ENCODE data around the gene ARHGAP35. TPM values are rescaled to one million over a fixed set of nuclear protein-coding genes. Genes with fewer than 3 reads are reported as not detected.
"Not testable (repeated sequence)": the region's sequence is repeated elsewhere in the genome, so short reads cannot be mapped to it uniquely, and the experiment has no call there.

Gene ARHGAP35
- total RNA-seq, 2 donors from 2014 or later: 22.8 to 24.7 TPM

DNA sequence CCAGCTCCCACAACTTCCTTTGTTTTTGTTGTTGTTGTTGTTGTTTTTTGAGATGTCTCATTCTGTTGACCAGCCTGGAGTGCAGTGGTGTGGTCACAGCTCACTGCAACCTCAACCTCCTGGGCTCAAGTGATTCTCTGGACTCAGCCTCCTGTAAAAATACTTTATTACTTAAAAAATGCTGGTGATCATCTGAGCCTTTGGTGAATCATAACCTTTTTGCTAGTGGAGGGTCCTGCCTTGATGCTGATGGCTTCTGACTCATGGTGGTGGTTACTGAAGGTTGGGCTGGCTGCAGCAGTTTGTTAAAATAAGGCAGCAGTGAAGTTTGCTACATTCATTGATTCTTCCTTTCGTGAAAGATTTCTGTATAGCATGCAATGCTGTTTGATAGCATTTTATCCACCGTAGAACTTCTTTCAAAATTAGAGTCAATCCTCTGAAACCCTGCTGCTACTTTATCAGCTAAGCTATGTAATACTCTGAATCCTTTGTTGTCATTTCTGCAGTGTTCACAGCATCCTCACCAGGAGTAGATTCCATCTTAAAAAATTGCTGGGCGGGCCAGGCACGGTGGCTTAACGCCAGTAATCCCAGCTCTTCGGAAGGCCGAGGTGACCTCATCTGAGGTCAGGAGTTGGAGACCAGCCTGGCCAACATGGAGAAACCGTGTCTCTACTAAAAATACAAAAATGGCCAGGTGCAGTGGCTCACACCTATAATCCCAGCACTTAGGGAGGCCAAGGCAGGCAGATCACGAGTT is 18.0 kb downstream of the ARHGAP35 start:
- WGBS, 2 donors: 80 to 81% methylated on average over 9 of the region's 9 CpGs

DNA sequence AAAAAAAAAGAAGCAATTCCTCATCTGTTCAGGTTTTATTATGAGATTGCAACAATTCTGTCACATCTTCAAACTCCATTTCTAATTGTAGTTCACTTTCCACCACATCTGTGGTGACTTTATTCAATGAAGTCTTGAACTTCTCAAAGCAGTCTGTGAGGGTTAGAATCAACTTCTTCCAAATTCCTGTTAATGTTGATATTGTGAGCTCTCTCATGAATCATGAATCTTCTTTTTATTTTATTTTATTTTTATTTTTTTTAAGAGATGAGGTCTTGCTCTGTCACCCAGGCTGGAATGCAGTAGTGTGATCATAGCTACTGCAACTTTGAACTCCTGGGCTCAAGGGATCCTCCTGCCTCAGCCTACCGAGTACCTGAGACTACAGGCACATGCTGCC is 19.6 kb downstream of the ARHGAP35 start:
- Histone ChIP-seq H3K4me1 (no peaks in the 10 kb centered on the region), H3K27me3 (no peaks in the 10 kb centered on the region), H3K4me3 (no peak overlapping the region), H3K36me3 (replicated peaks in 1 of 2; ENCODE audit: insufficient read depth in 1 of 2, low read depth in 2 of 2) (no peaks in the 10 kb centered on the region), H3K27ac (no peak overlapping the region), H3K9me3 (no peaks in the 10 kb centered on the region)
- 94% methylated on average over 1 of the region's 1 CpG for WGBS, 2 donors
- TF ChIP-seq, protein P1, sequence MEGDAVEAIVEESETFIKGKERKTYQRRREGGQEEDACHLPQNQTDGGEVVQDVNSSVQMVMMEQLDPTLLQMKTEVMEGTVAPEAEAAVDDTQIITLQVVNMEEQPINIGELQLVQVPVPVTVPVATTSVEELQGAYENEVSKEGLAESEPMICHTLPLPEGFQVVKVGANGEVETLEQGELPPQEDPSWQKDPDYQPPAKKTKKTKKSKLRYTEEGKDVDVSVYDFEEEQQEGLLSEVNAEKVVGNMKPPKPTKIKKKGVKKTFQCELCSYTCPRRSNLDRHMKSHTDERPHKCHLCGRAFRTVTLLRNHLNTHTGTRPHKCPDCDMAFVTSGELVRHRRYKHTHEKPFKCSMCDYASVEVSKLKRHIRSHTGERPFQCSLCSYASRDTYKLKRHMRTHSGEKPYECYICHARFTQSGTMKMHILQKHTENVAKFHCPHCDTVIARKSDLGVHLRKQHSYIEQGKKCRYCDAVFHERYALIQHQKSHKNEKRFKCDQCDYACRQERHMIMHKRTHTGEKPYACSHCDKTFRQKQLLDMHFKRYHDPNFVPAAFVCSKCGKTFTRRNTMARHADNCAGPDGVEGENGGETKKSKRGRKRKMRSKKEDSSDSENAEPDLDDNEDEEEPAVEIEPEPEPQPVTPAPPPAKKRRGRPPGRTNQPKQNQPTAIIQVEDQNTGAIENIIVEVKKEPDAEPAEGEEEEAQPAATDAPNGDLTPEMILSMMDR (IDR thresholded peaks at IDR 0.05): no peak
- no peak for TF ChIP-seq POLR2A (IDR thresholded peaks at IDR 0.05)
- ATAC-seq: no peak
- no peak for DNase-seq
- intact Hi-C loops (cut with DNase I): no loop called here

More for the DNA sequence above, 18.0 kb downstream of the ARHGAP35 start:
- H3K36me3 ChIP-seq (replicated peaks in 1 of 2; ENCODE audit: insufficient read depth in 1 of 2, low read depth in 2 of 2): no peaks in the 10 kb centered on the region
- no peaks in the 10 kb centered on the region for H3K27me3 ChIP-seq
- H3K9me3 ChIP-seq: no peaks in the 10 kb centered on the region
- H3K4me3 ChIP-seq: no peak overlapping the region
- ATAC-seq (no peak), DNase-seq (no peak)
- intact Hi-C loops (cut with DNase I): no loop called here
- TF ChIP-seq, protein P1 (IDR thresholded peaks at IDR 0.05): no peak
- no peak for TF ChIP-seq POLR2A (IDR thresholded peaks at IDR 0.05)
- no peaks in the 10 kb centered on the region for H3K4me1 ChIP-seq
- H3K27ac ChIP-seq: no peak overlapping the region

DNA sequence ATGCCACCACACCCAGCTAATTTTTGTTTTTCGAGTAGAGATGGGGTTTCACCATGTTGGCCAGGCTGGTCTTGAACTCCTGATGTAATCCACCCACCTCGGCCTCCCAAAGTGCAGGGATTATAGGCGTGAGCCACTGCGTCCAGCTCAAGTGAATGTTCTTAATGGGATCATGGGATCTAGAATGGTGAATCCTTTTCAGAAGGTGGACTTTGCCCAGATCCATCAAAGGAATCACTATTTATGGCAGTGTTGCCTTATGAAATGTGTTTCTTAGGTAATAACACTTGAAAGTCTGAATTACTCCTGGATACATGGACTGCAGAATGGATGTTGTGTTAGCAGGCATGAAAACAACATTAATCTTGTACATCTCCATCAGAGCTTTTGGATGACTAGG is 20.3 kb downstream of the ARHGAP35 start:
- no peak overlapping the region for H3K27ac ChIP-seq
- no peak overlapping the region for H3K4me3 ChIP-seq
- H3K9me3 ChIP-seq: no peaks in the 10 kb centered on the region
- TF ChIP-seq, protein P1 (IDR thresholded peaks at IDR 0.05): no peak
- no peak for TF ChIP-seq POLR2A (IDR thresholded peaks at IDR 0.05)
- WGBS, 2 donors: 93 to 97% methylated on average over 4 of the region's 4 CpGs
- DNase-seq (no peak), ATAC-seq (no peak)
- H3K27me3 ChIP-seq: no peaks in the 10 kb centered on the region
- H3K4me1 ChIP-seq: no peaks in the 10 kb centered on the region
- no peaks in the 10 kb centered on the region for H3K36me3 ChIP-seq (replicated peaks in 1 of 2; ENCODE audit: insufficient read depth in 1 of 2, low read depth in 2 of 2)
- intact Hi-C loops (cut with DNase I): no loop called here

DNA sequence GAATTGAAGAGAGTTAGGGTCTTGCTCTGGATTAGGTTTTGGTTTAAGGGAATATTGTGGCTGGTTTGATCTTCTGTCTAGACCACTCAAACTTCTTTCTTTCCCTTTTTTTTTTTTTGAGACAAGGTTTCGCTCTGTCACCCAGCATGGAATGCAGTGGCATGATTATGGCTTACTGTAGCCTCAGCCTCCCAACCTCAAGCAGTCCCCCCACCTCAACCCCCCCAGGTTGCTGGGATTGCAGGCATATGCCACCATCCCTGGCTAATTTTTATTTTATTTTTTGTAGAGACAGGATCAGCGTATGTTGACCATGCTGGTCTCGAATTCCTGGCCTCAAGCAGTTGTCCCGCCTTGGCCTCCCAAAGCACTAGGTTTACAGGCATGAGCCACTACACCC is 21.2 kb downstream of the ARHGAP35 start:
- H3K9me3 ChIP-seq: no peaks in the 10 kb centered on the region
- no peak overlapping the region for H3K4me3 ChIP-seq
- WGBS, 2 donors: 94% methylated on average over 4 of the region's 4 CpGs
- H3K27me3 ChIP-seq: no peaks in the 10 kb centered on the region
- ATAC-seq (no peak), DNase-seq (no peak)
- no peaks in the 10 kb centered on the region for H3K36me3 ChIP-seq (replicated peaks in 1 of 2; ENCODE audit: insufficient read depth in 1 of 2, low read depth in 2 of 2)
- H3K4me1 ChIP-seq: no peaks in the 10 kb centered on the region
- H3K27ac ChIP-seq: no peak overlapping the region
- no peak for TF ChIP-seq POLR2A (IDR thresholded peaks at IDR 0.05)
- TF ChIP-seq, protein P1 (IDR thresholded peaks at IDR 0.05): no peak
- intact Hi-C loops (cut with DNase I): no loop called here

DNA sequence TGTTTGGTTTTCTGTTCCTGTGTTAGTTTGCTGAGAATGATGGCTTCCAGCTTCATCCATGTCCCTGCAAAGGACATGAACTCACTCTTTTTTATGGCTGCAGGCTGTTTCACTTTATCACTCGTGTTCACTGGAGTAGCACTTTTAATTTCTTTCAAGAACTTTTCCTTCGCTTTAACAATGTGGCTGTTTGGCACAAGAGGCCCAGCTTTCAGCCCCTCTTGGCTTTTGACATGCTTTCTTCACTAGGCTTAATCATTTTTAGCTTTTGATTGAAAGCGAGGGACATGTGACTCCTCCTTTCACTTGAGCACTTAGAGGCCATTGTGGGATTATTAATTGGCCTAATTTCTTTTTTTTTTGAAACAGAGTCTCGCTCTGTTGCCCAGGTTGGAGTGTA is 22.0 kb downstream of the ARHGAP35 start:
- H3K4me1 ChIP-seq; intact Hi-C loops (cut with DNase I); DNase-seq; ATAC-seq; H3K9me3 ChIP-seq; H3K4me3 ChIP-seq; H3K27ac ChIP-seq; H3K36me3 ChIP-seq (replicated peaks in 1 of 2; ENCODE audit: insufficient read depth in 1 of 2, low read depth in 2 of 2); H3K27me3 ChIP-seq: not testable (repeated sequence)
- WGBS, 2 donors: 71 to 83% methylated on average over 4 of the region's 4 CpGs

All from body of pancreas (tissue), 4 donors.